Gastroesophageal sphincter (tissue), 3 donors: Measurements from ENCODE around the gene GRM4.

Source experiments
- EP300 ChIP-seq: sonication (generic); formaldehyde crosslinking; IDR thresholded peaks from one replicate; pipeline ENCODE4 v1.6.1; 2017; ENCODE audit warnings: antibody characterized with exemption, mild to moderate bottlenecking
- POLR2AphosphoS5 ChIP-seq: sonication (generic); formaldehyde crosslinking; IDR thresholded peaks from one replicate; pipeline ENCODE4 v1.6.1; 2017; ENCODE audit warnings: antibody characterized with exemption
- TF ChIP-seq, protein P1 (sequence below), 4 experiments: fragments of 200-600 bp in 2 of 4; fragments of 450-650 bp in 2 of 4; sonication (generic) in 1 of 4; IDR thresholded peaks; one replicate each; pipeline ENCODE4 v1.5.1; 2017 to 2019; ENCODE audit warnings: antibody characterized with exemption in 4 of 4, mild to moderate bottlenecking in 2 of 4, moderate library complexity in 2 of 4

DNA sequence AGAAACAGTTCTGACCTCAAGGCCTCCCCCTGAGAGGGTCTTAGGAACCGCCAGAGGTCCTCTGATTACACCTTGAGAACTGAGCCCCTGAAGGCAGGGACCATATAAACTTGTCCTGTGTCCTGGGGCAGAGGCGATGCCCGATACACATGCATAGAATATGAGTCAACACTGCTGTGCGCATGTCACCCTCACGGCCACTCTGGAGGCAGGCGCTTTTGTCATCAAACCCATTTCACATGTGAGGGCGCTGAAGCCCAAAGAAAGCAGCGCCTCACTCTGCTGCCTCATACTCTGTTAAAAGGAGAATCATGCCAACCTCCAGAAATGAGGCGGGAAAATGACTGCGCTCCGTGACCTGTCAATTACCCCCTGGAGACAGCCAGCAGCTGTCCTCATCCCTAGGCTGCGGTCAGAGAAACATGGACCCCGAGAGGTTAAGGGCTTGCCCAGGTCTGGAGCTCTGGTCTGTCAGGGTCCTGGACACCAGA is 158.3 kb downstream of the GRM4 start:
- TF ChIP-seq, protein P1, sequence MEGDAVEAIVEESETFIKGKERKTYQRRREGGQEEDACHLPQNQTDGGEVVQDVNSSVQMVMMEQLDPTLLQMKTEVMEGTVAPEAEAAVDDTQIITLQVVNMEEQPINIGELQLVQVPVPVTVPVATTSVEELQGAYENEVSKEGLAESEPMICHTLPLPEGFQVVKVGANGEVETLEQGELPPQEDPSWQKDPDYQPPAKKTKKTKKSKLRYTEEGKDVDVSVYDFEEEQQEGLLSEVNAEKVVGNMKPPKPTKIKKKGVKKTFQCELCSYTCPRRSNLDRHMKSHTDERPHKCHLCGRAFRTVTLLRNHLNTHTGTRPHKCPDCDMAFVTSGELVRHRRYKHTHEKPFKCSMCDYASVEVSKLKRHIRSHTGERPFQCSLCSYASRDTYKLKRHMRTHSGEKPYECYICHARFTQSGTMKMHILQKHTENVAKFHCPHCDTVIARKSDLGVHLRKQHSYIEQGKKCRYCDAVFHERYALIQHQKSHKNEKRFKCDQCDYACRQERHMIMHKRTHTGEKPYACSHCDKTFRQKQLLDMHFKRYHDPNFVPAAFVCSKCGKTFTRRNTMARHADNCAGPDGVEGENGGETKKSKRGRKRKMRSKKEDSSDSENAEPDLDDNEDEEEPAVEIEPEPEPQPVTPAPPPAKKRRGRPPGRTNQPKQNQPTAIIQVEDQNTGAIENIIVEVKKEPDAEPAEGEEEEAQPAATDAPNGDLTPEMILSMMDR (IDR thresholded peaks at IDR 0.05) = no peak
- no peak for TF ChIP-seq EP300
- no peak for TF ChIP-seq POLR2AphosphoS5
